Measurements from ENCODE around the gene ERBB4. TPM values are rescaled to one million over a fixed set of nuclear protein-coding genes. Genes with fewer than 3 reads are reported as not detected.

Gene ERBB4
- total and polyA plus RNA-seq, 10 of the 15 experiments (the other 5 are each of a cell fraction or from before 2014, with no cell fraction given), result under 0.01 to 0.23 (median 0.01) TPM; not detected in 4

DNA sequence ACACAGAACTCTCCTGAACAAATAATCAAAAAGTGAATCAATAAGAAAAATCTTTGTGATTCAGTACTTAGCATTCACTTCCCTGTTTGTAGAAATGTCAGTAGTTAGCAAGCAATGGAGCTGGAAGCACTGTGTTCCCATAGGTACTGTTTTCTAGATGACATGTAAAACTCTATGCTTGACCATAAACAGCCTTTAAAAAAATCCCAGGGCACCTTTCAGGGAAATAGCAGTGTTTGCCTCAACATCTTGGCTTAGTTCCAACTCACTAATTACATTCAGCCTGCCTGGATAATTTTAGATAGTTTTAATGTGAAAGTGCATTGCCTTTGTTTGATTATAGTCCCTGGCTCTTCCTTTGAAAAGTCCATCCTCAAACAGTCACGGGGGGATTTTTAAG is 721.8 kb downstream of the ERBB4 start:
- Histone ChIP-seq H3K79me2 (ENCODE audit: control insufficient read depth, insufficient read depth, low read length) (no peaks in the 10 kb centered on the region), H3K36me3 (ENCODE audit: control insufficient read depth in 2 of 2, insufficient read depth in 2 of 2, low read length in 1 of 2) (no peaks in the 10 kb centered on the region), H3K4me1 (ENCODE audit: control insufficient read depth, insufficient read depth, low read length) (no peaks in the 10 kb centered on the region), H4K20me1 (ENCODE audit: control insufficient read depth, insufficient read depth) (no peaks in the 10 kb centered on the region), H3K27me3 (replicated peaks in 1 of 2; ENCODE audit: control insufficient read depth in 2 of 2, insufficient read depth in 2 of 2, low read length in 1 of 2) (no peaks in the 10 kb centered on the region), H3K4me2 (ENCODE audit: control insufficient read depth, insufficient read depth) (no peak overlapping the region), H3K27ac (ENCODE audit: control insufficient read depth, insufficient read depth) (no peak overlapping the region), H3K9me3 (replicated peaks; ENCODE audit: control insufficient read depth, insufficient read depth, low read length) (no peaks in the 10 kb centered on the region), H3K4me3 (no peak overlapping the region), H3K9ac (ENCODE audit: control insufficient read depth, insufficient read depth, low read length) (no peak overlapping the region), H2AFZ (ENCODE audit: control insufficient read depth, low read depth, low read length) (no peak overlapping the region)
- in situ Hi-C loops (cut with MboI) (no loop called here), intact Hi-C loops (cut with micrococcal nuclease; ENCODE audit: unreplicated experiment) (no loop called here)
- no peak for DNase-seq (ENCODE audit: low read depth, low spot score)
- FAIRE-seq, result no peak
- ChIA-PET CTCF (no interaction called here), RAD21 (ENCODE audit: unreplicated experiment) (no interaction called here), POLR2A (no interaction called here), SMC1A (ENCODE audit: uncharacterized antibody, unreplicated experiment) (no interaction called here)
- 0% methylated on average over 1 of the region's 1 CpG for whole genome bisulfite sequencing (ENCODE audit: insufficient coverage, insufficient replicate concordance, low lambda C conversion rate, missing lambda C conversion rate)
- no peak for ATAC-seq
- TF ChIP-seq YBX1 (IDR thresholded peaks at IDR 0.05) (no peak), SIN3A (IDR thresholded peaks at IDR 0.05; ENCODE audit: low read depth, low read length) (no peak), RELA (IDR thresholded peaks at IDR 0.05; ENCODE audit: borderline replicate concordance, partially characterized antibody) (no peak), ZBED1 (IDR thresholded peaks at IDR 0.05; ENCODE audit: borderline replicate concordance) (no peak), EP300 (IDR thresholded peaks at IDR 0.05; ENCODE audit: borderline replicate concordance in 1 of 2, control insufficient read depth in 1 of 2, low read depth in 2 of 2, low read length in 2 of 2) (no peak), JUNB (IDR thresholded peaks at IDR 0.05) (no peak), EED (IDR thresholded peaks at IDR 0.05; ENCODE audit: low read depth) (no peak), NR2C1 (IDR thresholded peaks at IDR 0.05) (no peak), SREBF1 (IDR thresholded peaks at IDR 0.05; ENCODE audit: low read length) (no peak), ZNF217 (IDR thresholded peaks at IDR 0.05) (no peak)
- TF ChIP-seq, protein P1, sequence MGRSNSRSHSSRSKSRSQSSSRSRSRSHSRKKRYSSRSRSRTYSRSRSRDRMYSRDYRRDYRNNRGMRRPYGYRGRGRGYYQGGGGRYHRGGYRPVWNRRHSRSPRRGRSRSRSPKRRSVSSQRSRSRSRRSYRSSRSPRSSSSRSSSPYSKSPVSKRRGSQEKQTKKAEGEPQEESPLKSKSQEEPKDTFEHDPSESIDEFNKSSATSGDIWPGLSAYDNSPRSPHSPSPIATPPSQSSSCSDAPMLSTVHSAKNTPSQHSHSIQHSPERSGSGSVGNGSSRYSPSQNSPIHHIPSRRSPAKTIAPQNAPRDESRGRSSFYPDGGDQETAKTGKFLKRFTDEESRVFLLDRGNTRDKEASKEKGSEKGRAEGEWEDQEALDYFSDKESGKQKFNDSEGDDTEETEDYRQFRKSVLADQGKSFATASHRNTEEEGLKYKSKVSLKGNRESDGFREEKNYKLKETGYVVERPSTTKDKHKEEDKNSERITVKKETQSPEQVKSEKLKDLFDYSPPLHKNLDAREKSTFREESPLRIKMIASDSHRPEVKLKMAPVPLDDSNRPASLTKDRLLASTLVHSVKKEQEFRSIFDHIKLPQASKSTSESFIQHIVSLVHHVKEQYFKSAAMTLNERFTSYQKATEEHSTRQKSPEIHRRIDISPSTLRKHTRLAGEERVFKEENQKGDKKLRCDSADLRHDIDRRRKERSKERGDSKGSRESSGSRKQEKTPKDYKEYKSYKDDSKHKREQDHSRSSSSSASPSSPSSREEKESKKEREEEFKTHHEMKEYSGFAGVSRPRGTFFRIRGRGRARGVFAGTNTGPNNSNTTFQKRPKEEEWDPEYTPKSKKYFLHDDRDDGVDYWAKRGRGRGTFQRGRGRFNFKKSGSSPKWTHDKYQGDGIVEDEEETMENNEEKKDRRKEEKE (IDR thresholded peaks at IDR 0.05), result no peak
- TF ChIP-seq, protein P2, sequence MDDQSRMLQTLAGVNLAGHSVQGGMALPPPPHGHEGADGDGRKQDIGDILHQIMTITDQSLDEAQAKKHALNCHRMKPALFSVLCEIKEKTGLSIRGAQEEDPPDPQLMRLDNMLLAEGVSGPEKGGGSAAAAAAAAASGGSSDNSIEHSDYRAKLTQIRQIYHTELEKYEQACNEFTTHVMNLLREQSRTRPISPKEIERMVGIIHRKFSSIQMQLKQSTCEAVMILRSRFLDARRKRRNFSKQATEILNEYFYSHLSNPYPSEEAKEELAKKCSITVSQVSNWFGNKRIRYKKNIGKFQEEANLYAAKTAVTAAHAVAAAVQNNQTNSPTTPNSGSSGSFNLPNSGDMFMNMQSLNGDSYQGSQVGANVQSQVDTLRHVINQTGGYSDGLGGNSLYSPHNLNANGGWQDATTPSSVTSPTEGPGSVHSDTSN (IDR thresholded peaks at IDR 0.05; ENCODE audit: insufficient replicate concordance, low read depth, low read length), result no peak
- TF ChIP-seq, protein P3, sequence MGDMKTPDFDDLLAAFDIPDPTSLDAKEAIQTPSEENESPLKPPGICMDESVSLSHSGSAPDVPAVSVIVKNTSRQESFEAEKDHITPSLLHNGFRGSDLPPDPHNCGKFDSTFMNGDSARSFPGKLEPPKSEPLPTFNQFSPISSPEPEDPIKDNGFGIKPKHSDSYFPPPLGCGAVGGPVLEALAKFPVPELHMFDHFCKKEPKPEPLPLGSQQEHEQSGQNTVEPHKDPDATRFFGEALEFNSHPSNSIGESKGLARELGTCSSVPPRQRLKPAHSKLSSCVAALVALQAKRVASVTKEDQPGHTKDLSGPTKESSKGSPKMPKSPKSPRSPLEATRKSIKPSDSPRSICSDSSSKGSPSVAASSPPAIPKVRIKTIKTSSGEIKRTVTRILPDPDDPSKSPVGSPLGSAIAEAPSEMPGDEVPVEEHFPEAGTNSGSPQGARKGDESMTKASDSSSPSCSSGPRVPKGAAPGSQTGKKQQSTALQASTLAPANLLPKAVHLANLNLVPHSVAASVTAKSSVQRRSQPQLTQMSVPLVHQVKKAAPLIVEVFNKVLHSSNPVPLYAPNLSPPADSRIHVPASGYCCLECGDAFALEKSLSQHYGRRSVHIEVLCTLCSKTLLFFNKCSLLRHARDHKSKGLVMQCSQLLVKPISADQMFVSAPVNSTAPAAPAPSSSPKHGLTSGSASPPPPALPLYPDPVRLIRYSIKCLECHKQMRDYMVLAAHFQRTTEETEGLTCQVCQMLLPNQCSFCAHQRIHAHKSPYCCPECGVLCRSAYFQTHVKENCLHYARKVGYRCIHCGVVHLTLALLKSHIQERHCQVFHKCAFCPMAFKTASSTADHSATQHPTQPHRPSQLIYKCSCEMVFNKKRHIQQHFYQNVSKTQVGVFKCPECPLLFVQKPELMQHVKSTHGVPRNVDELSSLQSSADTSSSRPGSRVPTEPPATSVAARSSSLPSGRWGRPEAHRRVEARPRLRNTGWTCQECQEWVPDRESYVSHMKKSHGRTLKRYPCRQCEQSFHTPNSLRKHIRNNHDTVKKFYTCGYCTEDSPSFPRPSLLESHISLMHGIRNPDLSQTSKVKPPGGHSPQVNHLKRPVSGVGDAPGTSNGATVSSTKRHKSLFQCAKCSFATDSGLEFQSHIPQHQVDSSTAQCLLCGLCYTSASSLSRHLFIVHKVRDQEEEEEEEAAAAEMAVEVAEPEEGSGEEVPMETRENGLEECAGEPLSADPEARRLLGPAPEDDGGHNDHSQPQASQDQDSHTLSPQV (IDR thresholded peaks at IDR 0.05), result no peak
- BruUV-seq (replicated peaks), result no TSS peak
